HG03571 (cell line): Measurements from ENCODE around the gene ABHD10.

ENCODE experiments used
- ATAC-seq: cut with Tn5 transposase; IDR thresholded peaks from one replicate; pipeline ENCODE4 v1.9.1; 2021; ENCODE audit not compliant: unreplicated experiment

ABHD10 gene

GRCh38 chr3:111978583-111979433, at the start of gene ABHD10:
ABHD10 (plus strand) TSS chr3:111979026; CDS start chr3:111979062, 36 bp downstream.
- peak; percentile 93 for ATAC-seq

- ATAC-seq, result no peak
Observed at GRCh38 chr3:111929484-111929883, 49.3 kb upstream of the ABHD10 start.

GRCh38 chr3:111932946-111933345, 45.9 kb upstream of the ABHD10 start:
- no peak for ATAC-seq

- ATAC-seq, result no peak
Observed at GRCh38 chr3:111936191-111936841, 42.5 kb upstream of the ABHD10 start.

GRCh38 chr3:111936967-111937366, 41.9 kb upstream of the ABHD10 start:
- ATAC-seq, result no peak

- ATAC-seq, result no peak
Observed at GRCh38 chr3:111937871-111938270, 41.0 kb upstream of the ABHD10 start.

- ATAC-seq, result no peak
Observed at GRCh38 chr3:111939873-111940272, 39.0 kb upstream of the ABHD10 start.

GRCh38 chr3:111943533-111943932, 35.3 kb upstream of the ABHD10 start:
- ATAC-seq, result no peak

GRCh38 chr3:111944372-111944771, 34.5 kb upstream of the ABHD10 start:
- no peak for ATAC-seq

- ATAC-seq, result no peak
Observed at GRCh38 chr3:111947231-111947630, 31.6 kb upstream of the ABHD10 start.

- ATAC-seq, result no peak
Observed at GRCh38 chr3:111948786-111949185, 30.0 kb upstream of the ABHD10 start.

GRCh38 chr3:111949712-111950111, 29.1 kb upstream of the ABHD10 start:
- no peak for ATAC-seq

GRCh38 chr3:111951032-111951431, 27.8 kb upstream of the ABHD10 start:
- no peak for ATAC-seq

- ATAC-seq, result no peak
Observed at GRCh38 chr3:111952086-111952485, 26.7 kb upstream of the ABHD10 start.

GRCh38 chr3:111952866-111953450, 25.9 kb upstream of the ABHD10 start:
- no peak for ATAC-seq

- no peak for ATAC-seq
Observed at GRCh38 chr3:111954228-111954990, 24.4 kb upstream of the ABHD10 start.

- no peak for ATAC-seq
Observed at GRCh38 chr3:111955876-111956275, 22.9 kb upstream of the ABHD10 start.

- ATAC-seq, result no peak
Observed at GRCh38 chr3:111956449-111956848, 22.4 kb upstream of the ABHD10 start.

GRCh38 chr3:111956995-111957734, 21.7 kb upstream of the ABHD10 start:
- no peak for ATAC-seq

- ATAC-seq, result no peak
Observed at GRCh38 chr3:111961461-111962164, 17.2 kb upstream of the ABHD10 start.
